BLaER1 treated with 17β-estradiol and CSF1 and Interleukin-3, amounts not matched to agents 10 nM and 100 nM (cell line): Measurements from ENCODE around the gene KRT80.

Experiments used
- H3K27ac ChIP-seq, 11 experiments: shearing (Covaris generic); formaldehyde crosslinking; 2 replicates each; pipeline ENCODE4 v1.8.1; 2022
- H3K27me3 ChIP-seq, 11 experiments: shearing (Covaris generic); formaldehyde crosslinking; 2 replicates each; pipeline ENCODE4 v1.8.1; 2022
- H3K36me3 ChIP-seq, 11 experiments: shearing (Covaris generic); formaldehyde crosslinking; 2 replicates each; pipeline ENCODE4 v1.8.1; 2022
- H3K4me1 ChIP-seq, 10 experiments: shearing (Covaris generic); formaldehyde crosslinking; 2 replicates each; pipeline ENCODE4 v1.8.1; 2022
- H3K4me2 ChIP-seq, 11 experiments: shearing (Covaris generic); formaldehyde crosslinking; 2 replicates each; pipeline ENCODE4 v1.8.1; 2022
- H3K4me3 ChIP-seq, 10 experiments: shearing (Covaris generic); formaldehyde crosslinking; 2 replicates each; pipeline ENCODE4 v1.8.1; 2022
- H3K9ac ChIP-seq, 11 experiments: shearing (Covaris generic); formaldehyde crosslinking; 2 replicates each; pipeline ENCODE4 v1.8.1; 2022
- H3K9me3 ChIP-seq, 11 experiments: shearing (Covaris generic); formaldehyde crosslinking; replicated peaks in 1 of 11; 2 replicates each; pipeline ENCODE4 v1.8.1; 2022
- H4K20me1 ChIP-seq, 11 experiments: shearing (Covaris generic); formaldehyde crosslinking; 2 replicates each; pipeline ENCODE4 v1.8.1; 2022
- Cebpa-rat ChIP-seq, 11 experiments: shearing (Covaris generic); IDR thresholded peaks; 2 replicates each; pipeline ENCODE4 v1.8.1; 2022

KRT80 gene

GRCh38 chr12:52122904-52123303, 68.9 kb downstream of the KRT80 start:
- no peak for TF ChIP-seq Cebpa-rat (IDR thresholded peaks at IDR 0.05)
- Histone ChIP-seq H3K27ac (no peak overlapping the region), H3K9ac (no peak overlapping the region), H3K4me3 (no peak overlapping the region), H3K27me3 (no peaks in the 10 kb centered on the region), H3K9me3 (no peaks in the 10 kb centered on the region), H3K36me3 (no peaks in the 10 kb centered on the region), H3K4me2 (peak overlapping the region in 6 of 11 experiments; percentile 3 to 87 (median 84); a peak in 9 of 22 replicates), H3K4me1 (peaks cover 68 to 99% (median 97%) of the 10 kb centered on the region in 10 experiments), H4K20me1 (no peaks in the 10 kb centered on the region; a peak in 1 of 22 replicates)

- Histone ChIP-seq H4K20me1 (no peaks in the 10 kb centered on the region; a peak in 1 of 22 replicates), H3K27ac (no peak overlapping the region), H3K27me3 (no peaks in the 10 kb centered on the region), H3K4me1 (peaks cover 65 to 99% (median 97%) of the 10 kb centered on the region in 10 experiments), H3K9me3 (no peaks in the 10 kb centered on the region), H3K36me3 (no peaks in the 10 kb centered on the region), H3K4me3 (no peak overlapping the region), H3K9ac (0 out of 22 replicates have a peak overlapping the region, but pooled peaks of 1 of the 11 experiments have one; percentile 10), H3K4me2 (peak overlapping the region in 8 of 11 experiments; percentile 3 to 85 (median 32); a peak in 8 of 22 replicates)
- no peak for TF ChIP-seq Cebpa-rat (IDR thresholded peaks at IDR 0.05)
Observed at GRCh38 chr12:52122540-52122871, 69.3 kb downstream of the KRT80 start.

- H3K27me3 ChIP-seq = no peaks in the 10 kb centered on the region
- peak overlapping the region; percentile 39 to 95 (median 79); a peak in 20 of 22 replicates for H3K4me2 ChIP-seq
- TF ChIP-seq Cebpa-rat (IDR thresholded peaks at IDR 0.05) = no peak
- H3K36me3 ChIP-seq = no peaks in the 10 kb centered on the region
- H4K20me1 ChIP-seq = no peaks in the 10 kb centered on the region; a peak in 1 of 22 replicates
- H3K27ac ChIP-seq = 0 out of 22 replicates have a peak overlapping the region, but pooled peaks of 2 of the 11 experiments have one; percentile 22 to 33
- peaks cover 60 to 97% (median 94%) of the 10 kb centered on the region in 10 experiments for H3K4me1 ChIP-seq
- no peaks in the 10 kb centered on the region for H3K9me3 ChIP-seq
- no peak overlapping the region for H3K4me3 ChIP-seq
- H3K9ac ChIP-seq = 0 out of 22 replicates have a peak overlapping the region, but pooled peaks of 2 of the 11 experiments have one; percentile 10 to 12
Observed at GRCh38 chr12:52121824-52122539, 69.8 kb downstream of the KRT80 start.

- Histone ChIP-seq H3K27ac (peak overlapping the region in 2 of 11 experiments; percentile 22 to 33; a peak in 1 of 22 replicates), H3K9me3 (no peaks in the 10 kb centered on the region), H3K4me1 (peaks cover 56 to 91% (median 86%) of the 10 kb centered on the region in 10 experiments), H3K4me2 (peak overlapping the region; percentile 39 to 95 (median 80); a peak in 21 of 22 replicates), H3K9ac (no peak overlapping the region), H3K36me3 (no peaks in the 10 kb centered on the region), H3K27me3 (no peaks in the 10 kb centered on the region), H3K4me3 (no peak overlapping the region), H4K20me1 (no peaks in the 10 kb centered on the region; a peak in 1 of 22 replicates)
- TF ChIP-seq Cebpa-rat (IDR thresholded peaks at IDR 0.05) = no peak
Observed at GRCh38 chr12:52120951-52121823, 70.6 kb downstream of the KRT80 start.

- peak overlapping the region in 9 of 11 experiments; percentile 51 to 73 (median 67); a peak in 17 of 22 replicates for H3K27ac ChIP-seq
- no peak for TF ChIP-seq Cebpa-rat (IDR thresholded peaks at IDR 0.05)
- H3K9ac ChIP-seq = peak overlapping the region in 5 of 11 experiments; percentile 1 to 50 (median 31); a peak in 7 of 22 replicates
Observed at GRCh38 chr12:52119398-52120254, 72.2 kb downstream of the KRT80 start.

More at GRCh38 chr12:52119398-52120254, 72.2 kb downstream of the KRT80 start:
- no peaks in the 10 kb centered on the region for H3K27me3 ChIP-seq
- peaks cover 54 to 76% (median 72%) of the 10 kb centered on the region in 10 experiments for H3K4me1 ChIP-seq
- H3K4me3 ChIP-seq = peak overlapping the region in 1 of 10 experiments; percentile 19; a peak in 1 of 20 replicates
- peak overlapping the region; percentile 67 to 95 (median 81) for H3K4me2 ChIP-seq
- no peaks in the 10 kb centered on the region for H3K36me3 ChIP-seq
- H3K9me3 ChIP-seq = peaks cover 0 to 5% (median under 1%) of the 10 kb centered on the region in 11 experiments; a peak in 6 of 22 replicates
- H4K20me1 ChIP-seq = no peaks in the 10 kb centered on the region; a peak in 1 of 22 replicates
